Esophagus muscularis mucosa (tissue), 4 donors: ENCODE data around the gene NKAIN2.

Experiments used
- CTCF ChIP-seq, 3 experiments: fragments of 200-600 bp in 2 of 3; fragments of 450-650 bp in 1 of 3; sonication (generic) in 2 of 3; IDR thresholded peaks; one replicate each; pipeline ENCODE4 v1.5.1; 2017 to 2019; ENCODE audit warnings: antibody characterized with exemption in 3 of 3, mild to moderate bottlenecking in 2 of 3, moderate library complexity in 1 of 3
- EP300 ChIP-seq: sonication (generic); formaldehyde crosslinking; IDR thresholded peaks from one replicate; pipeline ENCODE4 v1.6.1; 2017; ENCODE audit warnings: antibody characterized with exemption
- POLR2A ChIP-seq: fragments of 450-650 bp; IDR thresholded peaks from one replicate; pipeline ENCODE4 v1.6.1; 2017; ENCODE audit warnings: antibody characterized with exemption, moderate library complexity, mild to moderate bottlenecking, low read depth

DNA sequence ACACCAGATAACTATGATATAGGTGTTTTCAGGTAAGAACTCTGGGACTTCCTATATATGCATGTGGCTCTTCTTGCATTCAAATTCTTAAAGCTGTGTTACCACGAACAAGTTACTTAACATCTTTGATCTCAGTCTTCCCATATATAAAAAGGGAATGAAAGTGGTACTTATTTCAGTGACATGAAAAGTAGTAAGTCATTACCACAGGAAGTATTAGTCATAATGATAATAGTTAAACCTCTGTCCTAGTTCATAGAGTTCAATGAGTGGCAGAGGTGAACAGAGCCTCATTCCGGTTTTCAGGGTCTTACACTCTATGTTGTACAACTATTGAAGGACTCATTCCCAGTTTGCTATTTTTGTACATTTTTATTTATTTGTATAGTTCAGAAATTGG is 237.0 kb downstream of the NKAIN2 start:
- no peak for TF ChIP-seq CTCF (IDR thresholded peaks at IDR 0.05)
- no peak for TF ChIP-seq EP300
- TF ChIP-seq POLR2A = no peak
